NT2/D1 (cell line): ENCODE measurements around the gene SLC38A6.

Source experiments
- DNase-seq: peaks from one replicate; pipeline ENCODE4 v3.0.0-alpha.2; 2011; ENCODE audit warnings: low read depth, low spot score
- H3K27me3 ChIP-seq: 2 replicates; pipeline ENCODE4 v1.6.0; 2011; ENCODE audit warnings: mild to moderate bottlenecking; ENCODE audit not compliant: insufficient read length, insufficient read depth
- H3K36me3 ChIP-seq: 2 replicates; pipeline ENCODE4 v1.6.1; 2011; ENCODE audit warnings: mild to moderate bottlenecking, low read length, mixed read lengths; ENCODE audit not compliant: insufficient read depth, insufficient read length
- H3K4me1 ChIP-seq: 2 replicates; pipeline ENCODE4 v1.5.1; 2011; ENCODE audit not compliant: insufficient read depth, insufficient read length
- H3K4me3 ChIP-seq: 2 replicates; pipeline ENCODE4 v1.5.1; 2011; ENCODE audit warnings: low read depth; ENCODE audit not compliant: insufficient read length
- H3K9ac ChIP-seq: 2 replicates; pipeline ENCODE4 v1.6.0; 2011; ENCODE audit warnings: low read depth; ENCODE audit not compliant: insufficient read length
- H3K9me3 ChIP-seq: 2 replicates; pipeline ENCODE4 v1.5.1; 2011; ENCODE audit warnings: mild to moderate bottlenecking, low read length; ENCODE audit not compliant: insufficient read depth
- SUZ12 ChIP-seq: IDR thresholded peaks from 2 replicates; pipeline ENCODE4 v1.6.1; 2011; ENCODE audit not compliant: insufficient read length, insufficient read depth; ENCODE audit errors: extremely low read depth
- YY1 ChIP-seq: IDR thresholded peaks from 2 replicates; pipeline ENCODE4 v1.6.1; 2011; ENCODE audit not compliant: insufficient read length, insufficient read depth
- ZNF274 ChIP-seq: IDR thresholded peaks from 2 replicates; pipeline ENCODE4 v1.6.1; 2011; ENCODE audit warnings: mild to moderate bottlenecking, low read depth, low read length

The SLC38A6 gene

DNA sequence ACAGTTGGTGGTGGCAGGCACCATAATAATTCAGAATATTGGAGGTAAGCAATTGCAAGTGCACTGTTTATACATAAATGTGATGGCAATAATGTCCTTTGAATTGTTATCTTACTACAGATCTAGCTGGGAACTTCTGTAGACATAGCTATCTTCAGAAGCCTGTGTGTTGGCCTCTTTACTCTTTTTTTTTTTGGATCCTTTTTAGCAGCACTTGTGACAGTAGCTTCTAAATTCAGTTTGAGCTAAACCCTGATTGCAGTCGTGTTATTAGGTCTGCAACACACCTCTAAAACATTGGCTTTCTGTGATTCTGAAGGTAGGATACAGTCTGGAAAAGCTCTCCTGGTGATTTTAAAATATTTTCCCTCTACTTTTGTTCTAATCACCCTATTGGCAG, 38.5 kb downstream of the SLC38A6 start:
- Histone ChIP-seq H3K9ac (no peak overlapping the region), H3K9me3 (peaks cover 16% of the 10 kb centered on the region; the same call in 1 of the 2 replicates), H3K27me3 (no peaks in the 10 kb centered on the region), H3K4me3 (no peak overlapping the region), H3K4me1 (no peaks in the 10 kb centered on the region), H3K36me3 (no peaks in the 10 kb centered on the region)
- TF ChIP-seq ZNF274 = no peak
- no peak for TF ChIP-seq YY1
- no peak for TF ChIP-seq SUZ12
- no peak for DNase-seq

DNA sequence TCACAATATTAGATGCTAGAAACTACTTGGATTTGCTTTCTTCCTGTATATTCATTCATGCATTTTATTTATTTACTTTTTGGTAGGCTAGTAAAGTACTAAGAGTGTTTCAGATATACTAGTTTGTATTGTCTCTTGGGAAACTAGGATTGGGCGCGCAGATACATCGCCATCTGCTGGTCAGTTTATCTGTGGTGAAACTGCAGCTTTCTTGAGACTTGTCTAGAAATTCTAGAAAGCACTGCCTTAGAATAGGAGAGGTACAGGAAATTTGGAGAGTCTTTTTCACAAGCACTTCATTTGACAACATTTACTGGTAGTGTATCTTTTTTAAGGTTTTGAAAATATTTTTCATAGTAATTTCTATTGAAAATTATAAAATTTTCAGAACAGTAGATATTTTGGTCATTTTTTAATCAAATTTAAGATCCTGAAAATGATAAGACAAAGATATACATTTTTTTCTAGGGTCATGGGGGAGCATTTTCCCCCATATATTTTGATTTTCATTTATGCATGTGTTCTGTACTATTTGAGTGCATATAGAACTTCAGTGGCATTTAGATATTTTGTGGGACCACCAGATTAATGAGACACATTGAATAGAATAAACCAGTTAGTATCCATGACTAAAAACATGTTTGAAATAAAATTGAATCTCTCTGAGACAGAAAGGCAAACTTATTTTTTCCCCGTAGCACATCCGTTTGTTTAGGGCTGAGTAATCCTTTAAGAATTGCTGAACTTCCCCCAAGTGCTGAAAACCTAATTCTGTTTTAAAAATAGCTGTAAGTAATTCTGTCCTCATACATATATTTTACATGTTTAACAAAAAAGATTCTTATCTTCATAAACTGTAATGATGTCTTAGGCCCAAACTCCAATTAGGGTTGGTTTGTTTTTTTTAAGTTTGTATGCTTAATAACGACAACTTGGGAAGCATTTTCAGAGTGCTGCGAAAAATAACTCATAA, 44.5 kb downstream of the SLC38A6 start:
- Histone ChIP-seq H3K27me3 (no peaks in the 10 kb centered on the region), H3K36me3 (no peaks in the 10 kb centered on the region), H3K9me3 (no peaks in the 10 kb centered on the region), H3K9ac (no peak overlapping the region), H3K4me3 (no peak overlapping the region), H3K4me1 (no peaks in the 10 kb centered on the region)
- DNase-seq = peak; percentile 30
- no peak for TF ChIP-seq SUZ12

DNA sequence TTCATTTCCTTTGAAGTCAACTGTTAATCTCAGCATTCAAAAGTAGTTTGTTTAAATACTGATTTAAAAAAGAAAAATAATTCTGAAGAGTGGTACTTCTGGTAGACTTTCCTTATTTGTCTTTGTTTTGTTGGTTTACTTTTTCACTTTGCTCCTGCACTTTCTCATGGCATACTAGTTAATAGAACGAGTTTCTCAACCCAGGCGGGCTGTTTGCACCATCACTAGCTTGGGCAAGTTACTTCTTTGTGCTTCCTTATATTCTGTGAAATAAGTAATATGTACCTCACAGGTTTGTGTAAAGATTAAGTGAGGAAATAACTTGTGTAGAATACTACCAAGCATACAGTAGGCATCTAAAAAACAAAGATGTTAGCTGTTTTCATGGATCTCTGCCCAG, 45.5 kb downstream of the SLC38A6 start:
- TF ChIP-seq YY1 = no peak
- TF ChIP-seq ZNF274 = no peak
- TF ChIP-seq SUZ12 = no peak
- no peak for DNase-seq
- H3K4me3 ChIP-seq = no peak overlapping the region
- H3K9ac ChIP-seq = no peak overlapping the region
- H3K4me1 ChIP-seq = no peaks in the 10 kb centered on the region
- H3K36me3 ChIP-seq = no peaks in the 10 kb centered on the region
- no peaks in the 10 kb centered on the region for H3K27me3 ChIP-seq
- no peaks in the 10 kb centered on the region for H3K9me3 ChIP-seq

DNA sequence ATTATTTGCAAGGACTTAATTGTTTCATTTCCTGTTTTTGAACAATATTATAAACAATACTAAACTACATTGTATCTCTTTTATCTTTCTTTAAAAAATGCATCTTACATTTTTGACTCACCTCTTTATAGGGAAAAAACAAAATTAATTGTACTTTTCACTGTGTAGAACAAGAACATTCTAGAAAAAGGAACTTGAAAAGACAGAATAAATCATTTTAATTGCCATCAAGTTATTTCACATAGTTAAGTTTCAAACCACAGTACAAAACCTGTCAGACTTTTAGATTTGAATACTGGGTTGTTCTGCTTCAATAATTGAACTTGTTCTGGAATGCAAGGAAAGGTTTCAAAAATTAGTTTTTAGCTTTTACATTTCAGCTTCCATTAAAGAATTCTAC, 50.0 kb downstream of the SLC38A6 start:
- H3K9ac ChIP-seq = no peak overlapping the region
- no peak for TF ChIP-seq YY1
- no peak for TF ChIP-seq SUZ12
- TF ChIP-seq ZNF274 = no peak
- H3K36me3 ChIP-seq = no peaks in the 10 kb centered on the region

DNA sequence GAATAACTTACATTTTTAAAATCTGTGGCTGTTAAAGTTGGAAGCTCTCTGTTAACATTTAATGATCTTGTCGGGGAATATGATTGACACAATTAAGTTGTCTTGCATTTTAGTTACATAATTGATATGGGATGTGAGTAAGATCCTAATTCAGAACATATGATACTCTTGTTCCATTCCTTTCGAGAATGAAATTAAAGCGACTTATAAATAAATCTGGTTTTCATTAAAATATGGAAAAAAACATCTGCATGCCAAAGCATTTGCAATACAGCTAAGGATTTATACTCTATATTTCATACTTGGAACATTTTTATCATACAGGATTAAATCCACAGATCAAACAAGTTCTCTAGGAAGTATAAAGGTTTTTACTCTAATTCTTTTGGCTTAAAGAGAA, 52.0 kb downstream of the SLC38A6 start:
- DNase-seq = no peak
- H3K4me1 ChIP-seq = no peaks in the 10 kb centered on the region
- no peaks in the 10 kb centered on the region for H3K36me3 ChIP-seq
- H3K9ac ChIP-seq = no peak overlapping the region
- no peaks in the 10 kb centered on the region for H3K9me3 ChIP-seq
- no peak for TF ChIP-seq SUZ12
- TF ChIP-seq YY1 = no peak
- no peak for TF ChIP-seq ZNF274
- no peaks in the 10 kb centered on the region for H3K27me3 ChIP-seq
- no peak overlapping the region for H3K4me3 ChIP-seq

More for the DNA sequence above, 50.0 kb downstream of the SLC38A6 start:
- H3K27me3 ChIP-seq = no peaks in the 10 kb centered on the region
- no peak overlapping the region for H3K4me3 ChIP-seq
- no peaks in the 10 kb centered on the region for H3K9me3 ChIP-seq
- no peaks in the 10 kb centered on the region for H3K4me1 ChIP-seq
- no peak for DNase-seq

DNA sequence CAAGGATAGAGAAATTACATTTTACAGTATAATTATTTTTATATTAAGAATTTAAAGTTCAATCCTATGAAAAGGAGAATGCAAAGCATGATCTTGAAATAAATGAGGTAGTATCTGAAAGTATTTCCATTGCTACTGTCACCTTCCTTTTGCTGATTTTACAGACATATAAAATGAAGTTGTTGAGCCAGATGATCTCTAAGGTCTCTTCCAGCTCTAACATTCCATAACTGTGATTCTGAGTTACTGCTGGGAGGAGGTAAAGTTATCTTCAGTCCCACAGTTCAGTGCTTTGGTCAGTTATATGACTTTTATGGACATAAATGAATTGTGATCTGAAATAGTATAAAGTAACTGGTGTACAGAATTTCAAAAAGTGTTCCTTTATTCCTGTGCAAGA, 52.8 kb downstream of the SLC38A6 start:
- no peaks in the 10 kb centered on the region for H3K4me1 ChIP-seq
- no peak for DNase-seq
- no peaks in the 10 kb centered on the region for H3K9me3 ChIP-seq
- no peak overlapping the region for H3K9ac ChIP-seq
- no peaks in the 10 kb centered on the region for H3K36me3 ChIP-seq
- no peak for TF ChIP-seq ZNF274
- TF ChIP-seq SUZ12 = no peak
- no peaks in the 10 kb centered on the region for H3K27me3 ChIP-seq
- H3K4me3 ChIP-seq = no peak overlapping the region

DNA sequence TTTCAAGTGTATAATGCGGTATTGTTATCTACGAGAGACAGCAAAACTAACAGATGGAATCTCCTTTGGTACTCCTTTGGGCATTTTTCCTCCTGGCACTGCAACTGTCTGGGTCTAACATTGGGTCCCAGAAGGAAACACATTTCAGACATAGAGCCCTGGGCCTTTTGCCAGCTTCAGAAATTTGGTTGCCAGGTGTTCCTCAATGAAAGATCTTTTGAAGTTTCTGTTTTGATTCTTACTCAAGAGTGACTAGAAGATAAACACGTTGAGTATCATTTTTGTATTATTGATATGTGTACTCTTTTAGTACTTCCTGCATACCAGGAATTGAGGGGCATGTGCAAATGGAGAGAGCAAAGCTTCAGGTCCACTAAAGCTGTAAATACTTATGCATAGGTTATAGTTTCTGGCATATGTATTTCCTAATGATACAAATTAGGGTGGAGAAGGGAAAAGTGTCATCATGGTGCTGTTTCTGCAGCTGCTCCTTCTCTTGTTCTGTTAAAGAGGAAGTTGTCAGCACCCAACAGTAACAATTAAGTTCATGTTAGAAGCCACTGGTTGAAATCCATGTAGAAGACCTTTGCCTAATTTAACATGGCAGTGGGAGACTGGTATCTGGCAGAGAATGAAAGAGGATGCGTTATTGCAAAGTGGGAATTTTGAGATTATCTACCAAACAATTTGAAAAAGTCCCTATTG, 53.5 kb downstream of the SLC38A6 start:
- Histone ChIP-seq H3K9me3 (no peaks in the 10 kb centered on the region), H3K9ac (no peak overlapping the region), H3K4me1 (no peaks in the 10 kb centered on the region), H3K36me3 (no peaks in the 10 kb centered on the region), H3K27me3 (no peaks in the 10 kb centered on the region), H3K4me3 (no peak overlapping the region)
- DNase-seq = no peak
- TF ChIP-seq SUZ12 (no peak), YY1 (no peak), ZNF274 (no peak)
